Neutrophil (primary cell): Measurements from ENCODE around the gene PMPCA.

Experiments
- H3K27ac ChIP-seq: fragments of 200-600 bp; sonication (generic); 2 replicates; pipeline ENCODE4 v1.5.1; 2016; ENCODE audit warnings: mild to moderate bottlenecking, moderate library complexity
- H3K27me3 ChIP-seq: fragments of 200-600 bp; sonication (generic); 2 replicates; pipeline ENCODE4 v1.6.0; 2016; ENCODE audit warnings: mild to moderate bottlenecking
- H3K36me3 ChIP-seq: fragments of 200-600 bp; sonication (generic); 2 replicates; pipeline ENCODE4 v1.5.1; 2017
- H3K4me1 ChIP-seq, 2 experiments: fragments of 200-600 bp in 1 of 2; sonication (generic) in 1 of 2; 1 replicate in 1 of 2; 2 replicates in 1 of 2; pipeline versions ENCODE4 v1.5.1 to v1.6.1; 2013 to 2016; ENCODE audit warnings: low read depth in 1 of 2, low read length in 1 of 2, mild to moderate bottlenecking in 1 of 2, moderate library complexity in 1 of 2; ENCODE audit not compliant: control insufficient read depth in 1 of 2, insufficient read depth in 1 of 2
- H3K4me3 ChIP-seq, 2 experiments: fragments of 200-600 bp in 1 of 2; sonication (generic) in 1 of 2; 1 replicate in 1 of 2; 2 replicates in 1 of 2; pipeline ENCODE4 v1.5.1; 2013 to 2016; ENCODE audit warnings: low read depth in 1 of 2, low read length in 1 of 2, mild to moderate bottlenecking in 1 of 2, moderate library complexity in 1 of 2
- H3K9me3 ChIP-seq: fragments of 200-600 bp; sonication (generic); 2 replicates; pipeline ENCODE4 v1.5.1; 2016
- CTCF ChIP-seq: fragments of 200-600 bp; sonication (generic); IDR thresholded peaks from 2 replicates; pipeline ENCODE4 v1.5.1; 2016; ENCODE audit warnings: antibody characterized with exemption

PMPCA gene

GRCh38 chr9:136464241-136464640, 53.8 kb downstream of the PMPCA start:
- Histone ChIP-seq H3K36me3 (peaks cover 100% of the 10 kb centered on the region), H3K9me3 (no peaks in the 10 kb centered on the region), H3K4me1 (no peaks in the 10 kb centered on the region), H3K27ac (no peak overlapping the region), H3K27me3 (no peaks in the 10 kb centered on the region), H3K4me3 (no peak overlapping the region)
- TF ChIP-seq CTCF: no peak

GRCh38 chr9:136465500-136466154, 55.2 kb downstream of the PMPCA start:
- Histone ChIP-seq H3K36me3 (peaks cover 100% of the 10 kb centered on the region), H3K4me3 (no peak overlapping the region), H3K4me1 (no peaks in the 10 kb centered on the region), H3K9me3 (no peaks in the 10 kb centered on the region), H3K27me3 (no peaks in the 10 kb centered on the region), H3K27ac (no peak overlapping the region)
- no peak for TF ChIP-seq CTCF

- Histone ChIP-seq H3K27ac (no peak overlapping the region), H3K4me1 (no peaks in the 10 kb centered on the region), H3K27me3 (no peaks in the 10 kb centered on the region), H3K4me3 (no peak overlapping the region), H3K9me3 (no peaks in the 10 kb centered on the region), H3K36me3 (peaks cover 100% of the 10 kb centered on the region)
- no peak for TF ChIP-seq CTCF
Observed at GRCh38 chr9:136466155-136466541, 55.7 kb downstream of the PMPCA start.

DNA sequence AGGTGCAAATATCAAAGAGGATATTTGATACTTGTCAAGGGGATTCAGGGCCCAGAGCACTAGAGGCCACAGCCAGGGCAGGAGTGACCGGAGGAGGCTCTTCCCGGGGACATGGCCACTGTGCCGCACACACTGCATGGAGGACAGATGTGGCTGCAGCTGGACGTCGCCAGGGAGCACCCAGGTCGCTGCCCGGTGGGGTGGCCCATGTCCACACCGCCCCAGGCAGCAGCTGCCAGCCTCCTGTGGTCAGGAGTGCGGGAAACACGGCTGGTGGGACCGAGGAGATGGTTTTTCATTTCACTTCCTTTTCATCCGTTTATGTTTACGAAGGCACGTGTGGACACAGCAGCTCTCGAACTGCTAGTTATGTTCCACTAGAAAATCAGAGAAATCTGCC, 57.3 kb downstream of the PMPCA start:
- Histone ChIP-seq H3K4me3 (no peak overlapping the region), H3K27ac (no peak overlapping the region), H3K36me3 (peaks cover 100% of the 10 kb centered on the region), H3K27me3 (no peaks in the 10 kb centered on the region), H3K4me1 (no peaks in the 10 kb centered on the region), H3K9me3 (no peaks in the 10 kb centered on the region)
- TF ChIP-seq CTCF: no peak

- no peaks in the 10 kb centered on the region for H3K9me3 ChIP-seq
- no peak overlapping the region for H3K4me3 ChIP-seq
- peaks cover 100% of the 10 kb centered on the region for H3K36me3 ChIP-seq
- no peaks in the 10 kb centered on the region for H3K27me3 ChIP-seq
- H3K27ac ChIP-seq: no peak overlapping the region
- H3K4me1 ChIP-seq: no peaks in the 10 kb centered on the region
- no peak for TF ChIP-seq CTCF
Observed at GRCh38 chr9:136470356-136470755, 59.9 kb downstream of the PMPCA start.
